HG03045 (cell line): ENCODE measurements around the gene C3orf20.
A peak's percentile ranks its signal among the peaks of the same experiment; 100 is the strongest.

Experiments used
- ATAC-seq: cut with Tn5 transposase; IDR thresholded peaks from one replicate; pipeline ENCODE4 v1.9.1; 2021; ENCODE audit warnings: mild to moderate bottlenecking, moderate library complexity; ENCODE audit not compliant: unreplicated experiment

C3orf20 gene

GRCh38 chr3:14772533-14773138 is 97.7 kb downstream of the C3orf20 start:
- no peak for ATAC-seq

GRCh38 chr3:14773281-14773680 is 98.3 kb downstream of the C3orf20 start:
- ATAC-seq, result no peak

GRCh38 chr3:14773691-14774128 is 98.8 kb downstream of the C3orf20 start:
- ATAC-seq, result no peak

- ATAC-seq, result no peak
Measured at GRCh38 chr3:14774431-14774830, 99.5 kb downstream of the C3orf20 start.

- ATAC-seq, result no peak
Measured at GRCh38 chr3:14775011-14775410, 100.1 kb downstream of the C3orf20 start.

- ATAC-seq, result no peak
Measured at GRCh38 chr3:14775563-14775962, 100.6 kb downstream of the C3orf20 start.

- ATAC-seq, result no peak
Measured at GRCh38 chr3:14779069-14779685, 104.2 kb downstream of the C3orf20 start.

- peak; percentile 64 for ATAC-seq
Measured at GRCh38 chr3:14780927-14781507, 106.1 kb downstream of the C3orf20 start.

- no peak for ATAC-seq
Measured at GRCh38 chr3:14783480-14784086, 108.6 kb downstream of the C3orf20 start.

- no peak for ATAC-seq
Measured at GRCh38 chr3:14784087-14784681, 109.2 kb downstream of the C3orf20 start.

- ATAC-seq, result no peak
Measured at GRCh38 chr3:14785207-14786155, 110.5 kb downstream of the C3orf20 start.

- no peak for ATAC-seq
Measured at GRCh38 chr3:14786369-14786768, 111.4 kb downstream of the C3orf20 start.

- no peak for ATAC-seq
Measured at GRCh38 chr3:14787630-14788029, 112.7 kb downstream of the C3orf20 start.

- ATAC-seq, result no peak
Measured at GRCh38 chr3:14788644-14789043, 113.7 kb downstream of the C3orf20 start.

GRCh38 chr3:14789221-14789620 is 114.3 kb downstream of the C3orf20 start:
- ATAC-seq, result no peak

- no peak for ATAC-seq
Measured at GRCh38 chr3:14789640-14790285, 114.8 kb downstream of the C3orf20 start.

- no peak for ATAC-seq
Measured at GRCh38 chr3:14791343-14791945, 116.5 kb downstream of the C3orf20 start.

- no peak for ATAC-seq
Measured at GRCh38 chr3:14792691-14793121, 117.8 kb downstream of the C3orf20 start.

- no peak for ATAC-seq
Measured at GRCh38 chr3:14793126-14793857, 118.4 kb downstream of the C3orf20 start.
